ENCODE measurements around the gene PROM1.
A peak's percentile ranks its signal among the peaks of the same experiment; 100 is the strongest.

PROM1 gene

DNA sequence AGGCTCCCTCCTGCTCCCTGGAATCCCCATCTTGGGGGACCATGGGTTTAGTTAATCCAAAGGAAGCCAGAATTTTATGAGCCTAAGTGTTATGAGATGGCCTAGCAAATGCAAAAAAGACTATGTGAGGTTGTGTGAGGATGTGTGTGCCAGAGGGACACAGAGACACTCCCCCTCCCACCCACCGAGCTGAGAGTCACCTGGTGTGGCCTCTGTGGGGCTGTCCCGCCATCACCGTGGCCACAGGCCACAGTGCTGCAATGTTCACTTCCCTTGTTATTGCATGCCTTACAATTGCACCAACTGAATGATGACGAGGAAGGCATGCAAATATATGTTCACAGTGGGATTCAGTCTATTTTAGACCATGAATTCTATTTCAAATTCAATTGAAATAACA is 120.2 kb downstream of the PROM1 start:
- DNase-seq: no peak
- TF ChIP-seq POLR2A (IDR thresholded peaks at IDR 0.05; ENCODE audit: low read length) (no peak), GATA1 (IDR thresholded peaks at IDR 0.05; ENCODE audit: low read depth, low read length) (no peak)

DNA sequence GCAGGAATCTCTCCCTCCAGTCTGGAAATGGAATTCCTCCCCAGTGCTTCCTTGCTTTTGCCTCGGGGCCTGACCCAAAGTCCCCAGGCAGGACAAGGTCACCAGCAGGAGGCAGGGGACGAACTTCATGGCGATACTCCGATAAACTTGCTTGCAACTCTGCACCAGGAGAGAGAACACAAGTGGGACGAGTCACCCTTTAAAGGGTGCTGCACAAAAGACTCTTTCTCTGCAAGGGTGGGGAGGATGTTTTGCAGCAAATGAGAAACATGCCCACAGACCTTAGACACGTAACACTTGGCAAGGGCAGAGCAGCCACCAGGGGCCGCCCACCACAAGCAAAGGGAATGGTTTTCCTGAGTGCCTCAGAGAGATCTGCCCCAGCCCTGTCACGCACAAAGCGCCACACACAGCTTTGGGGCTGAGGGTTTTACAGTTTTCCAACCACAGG is 120.8 kb downstream of the PROM1 start, which contains the start of gene FGFBP2:
Gene FGFBP2, minus strand, starts transcription at position 175 of the 451 bp plus-strand sequence. Its CDS starts 46 bp downstream, at position 129.
- DNase-seq: peak; percentile 9 to 19
- TF ChIP-seq POLR2A (IDR thresholded peaks at IDR 0.05; ENCODE audit: low read length) (no peak), GATA1 (IDR thresholded peaks at IDR 0.05; ENCODE audit: low read depth, low read length) (no peak)

DNA sequence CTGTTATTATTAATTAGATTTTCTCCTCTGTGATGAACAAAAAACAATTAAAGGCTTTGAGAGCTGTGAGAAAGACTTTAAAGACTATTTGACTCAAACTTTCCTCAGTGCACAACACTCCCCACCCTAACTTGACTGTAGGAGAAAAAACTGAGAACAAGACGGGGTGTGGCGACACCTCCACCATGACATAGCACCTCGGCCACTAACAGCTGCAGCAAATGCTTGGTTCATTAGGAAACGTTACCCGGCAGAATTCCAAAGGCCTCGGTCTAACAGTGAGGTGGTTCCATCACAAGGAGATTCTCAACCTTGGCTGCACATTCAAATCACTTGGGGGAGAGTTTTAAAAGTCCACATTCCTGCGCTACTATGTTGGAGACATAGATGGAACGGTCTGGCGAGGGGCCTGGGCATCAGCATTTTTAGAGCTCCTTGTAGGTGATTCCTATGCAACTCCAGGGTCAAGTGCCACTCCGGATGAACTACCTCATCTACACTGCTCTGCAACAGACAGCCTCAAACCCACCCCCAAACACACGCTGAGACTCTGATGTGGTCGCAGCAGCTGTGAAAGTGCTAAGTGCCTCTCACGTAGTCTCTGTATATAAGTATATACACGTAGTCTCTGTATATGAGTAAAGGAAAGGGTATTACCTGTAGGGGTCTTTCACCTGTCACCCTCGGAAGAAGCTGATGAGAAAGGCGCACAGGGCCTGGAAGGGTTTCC is 121.9 kb downstream of the PROM1 start:
- TF ChIP-seq POLR2A (IDR thresholded peaks at IDR 0.05; ENCODE audit: low read length) (no peak), GATA1 (IDR thresholded peaks at IDR 0.05; ENCODE audit: low read depth, low read length) (no peak)
- no peak for DNase-seq

DNA sequence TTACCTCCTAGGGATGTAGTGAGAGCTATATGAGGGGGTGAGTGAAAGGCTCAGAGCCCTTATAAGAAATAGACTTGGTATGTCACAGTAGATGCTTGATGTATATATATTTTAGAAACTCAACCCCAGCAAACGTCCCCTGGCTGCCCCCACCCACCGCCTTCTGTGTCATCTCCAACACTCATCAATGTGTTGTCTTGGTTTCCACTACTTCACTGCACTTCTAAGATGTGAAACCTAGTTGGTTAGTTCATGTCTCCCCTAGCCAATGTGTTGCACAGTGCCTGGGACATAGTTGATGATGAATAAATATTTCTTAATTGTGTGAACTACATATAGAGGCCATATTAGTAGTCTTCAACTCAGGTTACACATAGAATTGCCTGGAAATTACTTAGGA is 125.3 kb downstream of the PROM1 start:
- TF ChIP-seq GATA1 (IDR thresholded peaks at IDR 0.05; ENCODE audit: low read depth, low read length) (no peak), POLR2A (IDR thresholded peaks at IDR 0.05; ENCODE audit: low read length) (no peak)
- DNase-seq: no peak

DNA sequence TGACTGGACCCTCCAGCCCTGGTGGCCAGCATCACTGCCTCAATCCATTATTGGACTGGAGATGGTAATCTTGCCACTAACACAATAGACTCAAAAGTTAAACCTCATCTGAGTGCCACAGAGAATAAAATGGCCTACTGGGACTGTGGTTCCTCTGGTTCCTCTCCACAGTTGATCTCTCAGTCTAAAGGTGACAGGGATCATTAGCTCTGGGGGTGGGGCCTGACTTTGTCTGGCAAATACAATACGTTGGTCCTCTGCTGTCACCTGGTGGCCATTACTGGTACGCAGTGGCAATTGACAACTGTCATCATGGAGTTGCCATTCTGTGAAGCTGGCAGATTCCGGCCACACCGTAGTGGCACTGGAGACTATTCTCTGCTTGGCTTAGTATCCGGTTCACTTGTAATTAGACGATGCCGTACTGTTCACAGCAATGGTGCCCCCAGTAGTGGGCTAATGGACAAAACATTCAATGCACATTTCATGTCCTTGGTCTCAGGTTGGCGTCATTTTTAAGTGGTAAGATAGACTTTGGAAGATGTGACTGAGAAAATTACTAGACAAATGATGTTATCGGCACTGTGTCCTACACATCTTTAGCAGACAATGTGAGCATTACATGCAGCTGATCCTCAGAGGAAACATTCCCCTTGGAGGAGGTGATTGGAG is 127.5 kb downstream of the PROM1 start:
- no peak for TF ChIP-seq POLR2A (IDR thresholded peaks at IDR 0.05; ENCODE audit: low read length)
- no peak for TF ChIP-seq GATA1 (IDR thresholded peaks at IDR 0.05; ENCODE audit: low read depth, low read length)
- peak; percentile 54 to 61 for DNase-seq

DNA sequence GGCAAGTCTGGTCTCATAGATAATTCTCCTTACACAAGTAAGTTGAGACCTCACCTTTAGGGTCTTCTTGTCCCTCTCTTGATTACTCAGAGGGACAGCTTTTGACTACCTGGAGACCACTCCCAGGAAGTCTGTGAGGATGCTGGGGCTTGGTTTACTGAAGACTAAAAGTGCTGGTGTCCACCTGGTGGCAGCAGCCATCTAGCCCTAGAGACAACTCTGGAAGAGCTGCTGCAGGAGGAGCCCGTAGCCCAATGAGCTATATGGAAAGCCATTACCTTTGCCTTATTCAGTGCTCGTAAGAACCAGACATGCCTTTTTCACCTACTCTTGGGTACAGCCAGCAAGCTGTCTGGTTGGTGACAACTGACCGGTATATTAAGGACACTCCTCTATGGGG is 128.2 kb downstream of the PROM1 start:
- no peak for TF ChIP-seq POLR2A (IDR thresholded peaks at IDR 0.05; ENCODE audit: low read length)
- TF ChIP-seq GATA1 (IDR thresholded peaks at IDR 0.05; ENCODE audit: low read depth, low read length): no peak
- DNase-seq: no peak

DNA sequence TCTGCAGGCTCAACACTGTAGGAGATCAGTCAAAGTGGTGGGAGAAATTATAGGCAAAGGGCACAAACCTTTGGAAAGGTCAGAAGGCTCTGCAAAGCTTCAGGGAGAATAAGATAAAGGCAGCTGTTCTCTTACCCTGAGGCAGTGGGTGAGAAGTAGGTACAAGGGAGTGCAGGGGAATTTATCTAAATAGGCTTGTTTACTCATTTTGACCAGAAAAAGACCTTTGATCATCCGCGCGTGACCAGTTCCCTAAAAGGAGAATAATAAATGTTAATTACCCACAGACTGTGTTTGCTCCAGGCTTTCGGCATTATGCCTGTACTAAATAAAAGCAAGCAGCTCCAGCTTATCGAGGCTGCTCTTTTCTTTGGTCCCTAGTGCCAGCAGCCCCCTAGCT is 130.2 kb downstream of the PROM1 start:
- TF ChIP-seq POLR2A (IDR thresholded peaks at IDR 0.05; ENCODE audit: low read length) (no peak), GATA1 (IDR thresholded peaks at IDR 0.05; ENCODE audit: low read depth, low read length) (no peak)
- DNase-seq: no peak

DNA sequence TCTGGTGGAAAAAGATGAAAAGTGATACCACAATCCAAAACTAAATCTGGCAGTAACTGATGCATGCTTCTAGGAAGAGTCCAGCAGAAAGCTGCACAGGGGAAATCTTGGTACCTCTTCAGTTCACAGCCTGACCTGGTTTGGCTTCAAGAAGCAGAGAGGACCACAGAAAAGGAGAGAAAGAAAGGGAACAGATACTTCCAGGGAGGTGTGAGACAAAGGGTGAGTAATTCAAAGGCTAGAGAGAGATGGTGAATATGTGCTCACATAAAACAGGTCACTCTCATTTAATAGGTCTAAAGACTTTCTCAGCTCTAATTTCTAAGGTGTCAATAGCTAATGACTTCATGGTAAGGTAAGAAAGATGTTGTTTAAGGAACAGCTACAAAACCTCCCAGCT is 132.0 kb downstream of the PROM1 start:
- no peak for DNase-seq
- TF ChIP-seq GATA1 (IDR thresholded peaks at IDR 0.05; ENCODE audit: low read depth, low read length): no peak
- no peak for TF ChIP-seq POLR2A (IDR thresholded peaks at IDR 0.05; ENCODE audit: low read length)

DNA sequence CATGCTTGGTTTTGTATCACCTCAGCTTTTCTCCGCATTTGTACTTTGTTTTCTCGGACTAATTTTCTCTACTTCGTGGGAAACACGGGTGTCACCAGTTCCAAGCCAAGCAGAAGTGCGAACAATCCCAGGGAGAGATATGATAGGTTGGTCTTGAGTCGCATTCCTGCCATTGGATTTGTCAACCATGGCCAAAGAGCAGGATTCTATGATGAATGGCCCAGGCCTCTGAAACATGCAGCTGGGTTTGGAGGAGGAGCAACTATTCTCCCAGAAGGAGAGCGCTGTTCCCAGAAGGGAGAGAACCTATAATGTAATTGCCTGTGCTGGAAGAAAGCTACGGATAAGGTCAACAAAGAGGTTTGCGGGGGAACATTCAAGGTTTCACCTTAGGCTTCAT is 135.0 kb downstream of the PROM1 start:
- no peak for TF ChIP-seq GATA1 (IDR thresholded peaks at IDR 0.05; ENCODE audit: low read depth, low read length)
- no peak for TF ChIP-seq POLR2A (IDR thresholded peaks at IDR 0.05; ENCODE audit: low read length)
- no peak for DNase-seq

DNA sequence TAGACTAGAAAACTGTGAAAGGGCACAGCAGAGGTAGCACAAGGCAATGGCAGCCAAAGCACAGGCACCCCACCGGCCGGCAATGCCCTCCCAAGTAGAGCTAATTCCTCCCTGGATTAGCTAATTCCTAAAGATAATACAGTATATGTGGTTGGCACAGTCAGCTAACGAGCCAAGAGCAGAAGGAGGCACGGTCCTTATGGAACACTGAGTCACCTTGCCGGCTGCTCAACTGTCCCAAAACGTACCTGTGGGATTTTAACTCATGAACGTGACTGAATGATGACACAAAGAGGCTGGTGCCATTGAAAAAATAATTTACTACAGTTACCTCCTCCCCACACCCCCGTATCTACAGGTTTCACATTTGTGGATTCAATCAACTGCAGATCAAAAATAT is 136.1 kb downstream of the PROM1 start:
- DNase-seq: no peak
- no peak for TF ChIP-seq GATA1 (IDR thresholded peaks at IDR 0.05; ENCODE audit: low read depth, low read length)
- TF ChIP-seq POLR2A (IDR thresholded peaks at IDR 0.05; ENCODE audit: low read length): no peak

DNA sequence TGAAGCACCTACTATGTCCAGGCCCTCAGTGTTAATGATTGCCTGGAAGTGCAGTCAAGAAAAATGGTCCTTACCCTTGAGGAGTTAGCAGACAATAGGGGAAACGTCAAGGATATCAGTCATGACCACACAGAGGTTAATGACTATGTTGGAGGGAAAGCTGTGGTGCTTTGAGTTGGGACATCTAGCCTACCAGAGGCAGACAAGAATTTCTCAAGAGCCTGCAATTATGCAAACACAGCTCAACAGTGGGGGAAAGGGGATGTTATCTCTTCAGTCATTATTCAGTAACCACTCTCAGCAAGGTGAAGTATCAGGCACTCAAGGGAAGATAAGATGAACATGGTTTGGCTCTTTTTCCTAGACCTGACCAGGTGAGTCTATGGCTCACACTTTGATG is 138.3 kb downstream of the PROM1 start:
- TF ChIP-seq POLR2A (IDR thresholded peaks at IDR 0.05; ENCODE audit: low read length): no peak
- no peak for TF ChIP-seq GATA1 (IDR thresholded peaks at IDR 0.05; ENCODE audit: low read depth, low read length)
- no peak for DNase-seq

DNA sequence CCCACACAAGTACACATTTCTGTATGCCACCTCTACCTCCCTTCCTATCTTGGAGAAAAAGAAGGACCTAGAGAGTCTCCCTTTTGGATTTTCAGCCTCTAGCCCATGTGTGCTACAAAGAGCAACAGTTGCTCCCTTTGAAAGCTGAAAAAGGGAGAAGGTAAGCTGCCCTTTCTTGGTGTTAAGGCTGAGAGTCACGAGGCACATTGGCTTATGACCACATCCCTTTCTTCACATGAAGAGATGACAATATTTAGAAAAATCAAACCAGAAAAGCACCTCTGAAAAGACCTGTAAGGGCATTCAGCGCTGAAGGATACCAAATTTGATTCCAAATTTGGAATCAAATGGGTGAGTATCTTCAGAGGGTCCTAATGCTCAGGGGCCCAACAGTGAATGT is 138.9 kb downstream of the PROM1 start:
- no peak for DNase-seq
- no peak for TF ChIP-seq POLR2A (IDR thresholded peaks at IDR 0.05; ENCODE audit: low read length)
- no peak for TF ChIP-seq GATA1 (IDR thresholded peaks at IDR 0.05; ENCODE audit: low read depth, low read length)

DNA sequence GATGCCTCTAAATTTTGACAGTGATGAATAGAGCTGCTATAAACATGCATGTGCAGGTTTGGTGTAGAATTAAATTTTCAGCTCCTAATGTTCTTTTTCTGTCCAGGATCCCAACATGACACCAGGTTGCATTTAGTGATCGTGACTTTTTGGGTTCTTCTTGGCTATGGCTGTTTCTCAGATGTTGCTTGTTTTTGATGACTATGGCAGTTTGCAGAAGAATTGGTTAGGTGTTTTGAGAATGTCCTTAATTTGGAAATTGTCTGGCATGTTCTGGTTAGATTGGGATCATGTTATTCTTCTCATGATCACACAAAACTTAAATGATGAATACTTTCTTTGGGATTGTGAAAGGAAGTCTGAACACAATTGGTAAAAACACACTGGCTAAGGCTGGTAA is 141.5 kb downstream of the PROM1 start:
- no peak for DNase-seq
- TF ChIP-seq POLR2A (IDR thresholded peaks at IDR 0.05; ENCODE audit: low read length): no peak
- TF ChIP-seq GATA1 (IDR thresholded peaks at IDR 0.05; ENCODE audit: low read depth, low read length): no peak

DNA sequence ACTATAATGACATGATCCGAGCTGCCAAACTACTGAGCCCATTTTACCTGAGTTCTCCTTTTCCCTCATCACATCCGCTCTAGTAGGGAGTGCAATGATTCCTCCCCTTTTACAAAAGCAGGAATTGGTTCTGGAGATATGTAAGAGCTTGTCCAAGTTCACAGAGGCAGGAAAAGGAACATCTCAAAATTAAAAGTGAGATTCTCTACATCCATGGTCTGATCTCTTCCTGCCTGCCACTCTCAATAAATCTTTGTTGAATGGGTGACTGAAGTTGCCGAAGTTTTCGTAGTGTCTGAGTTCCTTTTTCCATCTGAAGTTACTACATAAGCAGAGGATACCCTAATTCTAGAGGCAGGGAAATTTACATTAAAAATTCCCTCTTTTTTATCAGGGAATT is 145.2 kb downstream of the PROM1 start, which contains the start of gene FGFBP1:
Gene FGFBP1, minus strand, starts transcription at position 101 of the 400 bp plus-strand sequence. CDS start 2,108 bp downstream, outside the sequence.
- TF ChIP-seq GATA1 (IDR thresholded peaks at IDR 0.05; ENCODE audit: low read depth, low read length): no peak
- no peak for TF ChIP-seq POLR2A (IDR thresholded peaks at IDR 0.05; ENCODE audit: low read length)
- no peak for DNase-seq

DNA sequence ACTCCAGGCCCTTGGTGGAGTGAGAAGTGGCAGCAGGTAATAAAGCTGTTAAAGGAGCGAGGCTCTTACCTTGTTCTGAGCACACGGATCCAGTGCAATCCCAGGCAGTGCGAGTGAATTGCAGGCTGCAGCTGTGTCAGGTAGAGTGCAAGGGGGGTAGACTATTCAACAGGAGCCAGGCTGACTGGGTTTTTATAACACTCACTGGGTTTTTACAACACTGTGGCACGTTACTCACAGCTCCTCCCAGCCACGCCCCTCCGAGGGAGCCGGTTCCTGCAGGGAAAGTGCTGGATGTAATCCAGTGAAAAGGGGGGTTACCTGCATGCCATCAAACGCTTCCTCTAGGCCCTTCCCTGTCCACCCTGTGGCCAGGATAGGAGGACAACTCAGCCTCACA is 145.6 kb downstream of the PROM1 start:
- TF ChIP-seq GATA1 (IDR thresholded peaks at IDR 0.05; ENCODE audit: low read depth, low read length) (no peak), POLR2A (IDR thresholded peaks at IDR 0.05; ENCODE audit: low read length) (no peak)
- DNase-seq: no peak
